HG02759 (cell line): ENCODE data around the gene LIMS4.
"Not testable (repeated sequence)": the region's sequence is repeated elsewhere in the genome, so short reads cannot be mapped to it uniquely, and the experiment has no call there.

Source experiments
- ATAC-seq: cut with Tn5 transposase; IDR thresholded peaks from one replicate; pipeline ENCODE4 v1.9.1; 2021; ENCODE audit warnings: mild to moderate bottlenecking, moderate library complexity; ENCODE audit not compliant: unreplicated experiment

LIMS4 gene

DNA sequence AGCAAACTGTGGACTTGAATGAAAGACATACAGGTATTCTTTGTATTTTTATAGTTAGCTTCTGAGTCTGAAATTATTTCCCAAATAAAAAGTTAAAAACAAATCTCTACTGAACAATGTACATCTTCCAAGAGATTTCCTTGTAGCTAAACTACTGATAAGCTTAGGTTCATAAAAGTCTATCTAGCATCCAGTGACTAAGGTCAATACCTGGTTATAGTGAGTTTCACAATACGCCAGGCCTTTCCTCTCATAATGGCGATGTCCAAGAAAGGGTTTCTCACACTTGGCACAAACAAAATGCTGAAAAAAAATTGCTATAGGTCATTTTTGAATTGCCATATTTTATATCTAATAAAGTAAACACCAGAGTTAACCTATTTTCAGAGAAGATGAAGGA, 21.7 kb downstream of the LIMS4 start:
- ATAC-seq, result not testable (repeated sequence)

DNA sequence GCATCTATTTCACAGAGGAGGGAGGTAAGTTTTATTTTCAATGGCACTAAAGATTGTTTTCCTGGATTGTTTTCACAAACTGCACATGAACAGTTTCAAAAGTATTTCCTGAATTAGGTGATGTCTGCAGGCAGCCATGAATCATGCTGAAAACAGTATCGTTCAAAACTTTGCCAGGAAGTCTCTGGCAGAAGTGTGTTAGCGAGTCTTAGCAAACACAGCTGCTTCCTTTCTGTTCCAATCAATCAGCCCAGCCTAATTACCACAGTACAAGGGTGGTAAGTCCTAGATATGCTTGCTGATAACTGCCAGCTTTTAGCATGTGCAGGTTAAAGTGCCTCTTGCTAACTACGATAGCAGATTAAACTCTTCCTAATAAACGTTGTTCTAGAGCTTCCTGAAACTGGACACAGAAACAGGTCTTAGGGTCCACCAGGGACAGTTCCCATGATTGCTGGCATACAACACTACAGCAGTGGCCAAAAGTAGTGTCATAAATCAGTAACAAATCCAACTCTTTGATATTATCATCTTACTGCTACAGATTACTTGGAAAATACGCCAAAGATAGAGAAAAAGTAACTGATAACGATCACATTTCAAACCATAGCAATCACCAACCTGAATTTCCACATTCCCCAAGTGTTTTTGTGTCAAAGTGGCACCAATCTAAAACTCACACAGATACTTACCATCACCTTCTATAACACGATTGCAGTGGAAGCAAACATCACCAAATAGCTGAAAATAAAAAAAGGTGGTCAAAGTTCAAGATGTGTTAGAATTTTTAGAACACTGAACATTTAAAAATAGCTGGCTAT, 23.3 kb downstream of the LIMS4 start:
- not testable (repeated sequence) for ATAC-seq

DNA sequence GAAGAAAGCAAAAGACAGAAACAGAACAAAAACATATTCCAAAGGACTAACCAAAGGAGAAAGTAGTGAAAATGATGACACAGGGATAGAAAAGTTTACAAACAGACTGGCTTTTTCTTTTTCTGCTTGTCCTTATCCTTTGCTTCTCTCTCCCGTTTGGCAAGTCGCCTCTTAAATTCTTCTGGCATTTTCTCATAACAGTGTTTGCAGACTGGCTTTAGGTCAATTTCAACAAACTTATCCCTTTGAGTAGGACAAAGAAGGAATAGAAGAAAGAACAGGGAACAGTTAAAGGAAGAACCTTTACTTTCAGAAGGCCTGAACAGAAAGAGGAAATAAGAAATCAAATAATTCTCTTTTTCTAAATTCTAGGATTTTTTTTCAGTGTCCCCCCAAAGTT, 26.0 kb downstream of the LIMS4 start:
- ATAC-seq, result not testable (repeated sequence)

DNA sequence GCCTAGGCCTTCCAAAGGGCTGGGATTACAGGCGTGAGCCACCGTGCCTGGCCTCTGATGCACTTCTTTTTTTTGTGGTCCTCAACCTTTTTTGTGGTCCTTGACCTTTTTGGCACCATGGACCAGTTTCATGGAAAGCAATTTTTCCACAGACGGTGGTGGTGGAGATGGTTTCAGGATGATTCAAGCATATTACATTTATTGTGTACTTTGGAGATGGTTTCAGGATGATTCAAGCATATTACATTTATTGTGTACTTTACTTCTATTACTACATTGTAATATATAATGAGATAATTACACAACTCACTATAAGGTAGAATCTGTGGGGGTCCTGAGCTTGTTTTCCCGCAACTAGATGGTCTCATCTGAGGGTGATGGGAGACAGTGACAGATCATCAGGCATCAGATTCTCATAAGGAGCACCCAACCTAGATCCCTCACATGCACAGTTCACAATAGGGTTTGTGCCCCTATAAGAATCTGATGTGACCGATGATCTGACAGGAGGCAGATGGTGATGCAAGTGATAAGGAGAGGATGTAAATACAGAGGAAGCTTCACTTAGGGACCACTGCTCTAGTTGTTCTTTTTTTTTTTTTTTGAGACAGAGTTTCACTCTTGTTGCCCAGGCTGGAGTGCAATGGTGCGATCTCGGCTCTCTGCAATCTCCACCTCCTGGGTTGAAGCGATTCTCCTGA, 29.2 kb downstream of the LIMS4 start:
- ATAC-seq, result not testable (repeated sequence)

DNA sequence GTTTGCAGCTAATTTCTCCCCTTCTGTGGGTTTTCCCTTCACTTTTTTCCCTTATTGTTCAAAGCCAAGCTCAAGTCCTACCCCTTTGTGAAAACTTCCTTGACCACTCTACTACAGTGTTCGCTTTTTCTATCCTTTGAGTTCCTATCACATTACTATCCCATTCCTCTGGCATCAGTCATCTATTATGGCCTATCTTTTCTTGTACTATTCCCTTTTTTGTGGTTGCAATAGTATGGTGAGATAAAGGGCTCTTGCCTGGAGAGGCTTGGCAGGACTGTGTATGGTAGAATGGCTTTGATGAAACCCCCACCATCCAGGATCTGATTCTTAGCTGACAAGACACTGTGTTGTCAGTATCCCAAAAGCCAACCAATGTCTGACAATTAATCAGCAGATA, 30.7 kb downstream of the LIMS4 start:
- not testable (repeated sequence) for ATAC-seq

DNA sequence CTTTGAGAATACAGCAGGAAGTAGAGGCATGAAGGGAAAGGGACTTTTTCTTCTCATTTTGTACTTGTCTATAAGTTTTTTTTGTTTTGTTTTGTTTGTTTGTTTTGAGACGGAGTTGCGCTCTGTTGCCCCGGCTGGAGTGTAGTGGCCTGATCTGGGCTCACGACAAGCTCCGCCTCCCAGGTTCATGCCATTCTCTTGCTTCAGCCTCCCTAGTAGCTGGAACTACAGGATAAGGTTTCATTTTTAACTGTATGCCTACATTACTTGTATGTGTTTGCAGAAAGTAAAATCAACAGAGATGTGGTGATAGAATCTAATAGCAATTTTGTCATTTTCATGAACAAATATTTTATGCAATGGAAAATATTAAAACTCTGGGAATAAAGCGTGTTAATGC, 38.1 kb downstream of the LIMS4 start:
- not testable (repeated sequence) for ATAC-seq

DNA sequence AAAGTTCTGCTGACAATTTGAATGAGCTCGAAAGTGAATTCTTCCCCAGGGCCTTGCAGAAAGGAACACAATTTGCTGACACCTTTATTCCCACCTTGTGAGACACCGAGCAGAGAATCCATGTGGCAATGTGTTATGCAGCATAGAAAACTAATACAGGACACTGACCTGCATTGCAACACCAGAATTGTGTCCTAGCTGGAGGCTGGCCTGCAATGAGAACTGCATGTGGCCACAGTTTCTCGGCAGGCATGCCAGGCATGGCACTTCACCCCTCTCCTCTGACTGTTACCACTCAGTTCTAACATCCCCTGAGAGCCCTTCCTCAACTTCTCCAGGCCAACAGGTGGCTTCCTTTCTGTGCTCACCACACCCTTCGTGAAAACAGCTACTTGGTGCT, 46.9 kb downstream of the LIMS4 start:
- not testable (repeated sequence) for ATAC-seq

DNA sequence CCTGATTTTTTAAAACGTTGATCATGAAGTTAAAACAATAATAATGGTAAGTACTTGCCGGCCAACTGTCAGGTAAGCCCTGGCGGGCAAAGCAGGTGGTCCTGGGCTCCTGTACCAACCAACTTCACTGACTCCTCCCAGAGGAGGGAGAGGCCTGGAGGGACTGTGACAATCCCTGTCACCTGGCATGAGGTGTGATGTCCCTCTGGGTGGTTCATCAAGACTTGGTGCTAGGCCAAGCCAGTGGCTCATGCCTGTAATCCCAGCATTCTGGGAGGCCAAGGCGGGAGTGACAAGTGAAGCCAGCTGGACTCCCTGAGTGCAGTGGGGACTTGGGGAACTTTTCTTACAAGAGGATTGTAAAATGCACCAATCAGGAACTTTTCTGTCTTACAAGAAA, 48.2 kb downstream of the LIMS4 start:
- ATAC-seq, result not testable (repeated sequence)

DNA sequence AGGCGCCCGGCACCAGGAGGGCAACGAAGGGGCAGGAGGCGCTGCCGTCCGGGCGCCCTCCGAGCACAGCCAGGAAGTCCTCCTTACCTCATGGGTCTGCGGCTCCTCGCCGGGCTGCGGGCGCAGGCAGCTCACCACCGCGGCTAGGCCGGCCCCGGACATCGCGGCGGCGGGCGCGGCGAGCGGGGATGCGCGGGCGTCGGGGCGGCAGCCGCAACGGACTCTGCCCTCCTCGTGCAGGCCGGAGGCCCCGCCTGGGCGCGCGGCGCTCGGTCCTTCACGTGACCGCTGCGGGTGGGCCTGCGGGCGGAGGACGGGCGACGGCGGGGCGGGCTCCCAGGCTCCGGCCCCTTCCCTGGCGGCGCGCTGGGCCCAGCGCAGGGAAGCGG, 49.0 kb downstream of the LIMS4 start:
- not testable (repeated sequence) for ATAC-seq

DNA sequence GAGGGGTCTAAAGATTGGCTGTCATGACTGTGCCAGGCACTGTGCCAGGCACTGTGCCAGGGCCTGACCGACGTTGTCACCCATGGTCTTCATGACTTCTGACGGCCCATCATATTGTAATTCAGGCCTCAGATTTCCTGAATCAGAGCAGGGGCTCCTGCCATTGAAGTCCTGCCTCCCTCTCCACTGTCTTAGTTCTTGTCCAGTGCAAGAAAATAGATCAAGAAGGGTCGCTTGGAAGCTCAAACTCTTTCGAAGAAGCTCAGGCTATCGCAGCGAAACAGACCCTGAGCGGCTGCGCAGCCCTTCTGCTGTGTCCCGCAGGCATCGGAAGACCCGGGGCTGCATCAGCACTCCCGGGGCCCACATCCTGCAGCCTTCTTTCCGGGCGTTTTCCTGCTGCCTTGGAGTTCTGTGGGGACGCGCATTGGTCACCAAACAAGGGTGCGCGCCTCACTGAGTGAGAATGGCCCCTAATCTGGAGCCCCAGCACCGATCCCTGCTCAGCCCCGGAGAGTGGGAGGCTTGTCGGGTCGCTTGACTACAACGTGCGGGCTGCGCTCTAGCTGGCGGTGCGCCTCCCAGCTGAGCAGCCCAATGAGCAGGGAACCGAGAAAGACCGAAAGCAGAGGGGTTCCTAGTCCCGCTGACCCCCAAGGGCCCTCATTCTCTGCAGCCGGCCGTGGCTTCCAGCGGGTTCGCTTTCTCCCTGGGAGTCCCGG, 49.6 kb downstream of the LIMS4 start:
- ATAC-seq, result not testable (repeated sequence)

DNA sequence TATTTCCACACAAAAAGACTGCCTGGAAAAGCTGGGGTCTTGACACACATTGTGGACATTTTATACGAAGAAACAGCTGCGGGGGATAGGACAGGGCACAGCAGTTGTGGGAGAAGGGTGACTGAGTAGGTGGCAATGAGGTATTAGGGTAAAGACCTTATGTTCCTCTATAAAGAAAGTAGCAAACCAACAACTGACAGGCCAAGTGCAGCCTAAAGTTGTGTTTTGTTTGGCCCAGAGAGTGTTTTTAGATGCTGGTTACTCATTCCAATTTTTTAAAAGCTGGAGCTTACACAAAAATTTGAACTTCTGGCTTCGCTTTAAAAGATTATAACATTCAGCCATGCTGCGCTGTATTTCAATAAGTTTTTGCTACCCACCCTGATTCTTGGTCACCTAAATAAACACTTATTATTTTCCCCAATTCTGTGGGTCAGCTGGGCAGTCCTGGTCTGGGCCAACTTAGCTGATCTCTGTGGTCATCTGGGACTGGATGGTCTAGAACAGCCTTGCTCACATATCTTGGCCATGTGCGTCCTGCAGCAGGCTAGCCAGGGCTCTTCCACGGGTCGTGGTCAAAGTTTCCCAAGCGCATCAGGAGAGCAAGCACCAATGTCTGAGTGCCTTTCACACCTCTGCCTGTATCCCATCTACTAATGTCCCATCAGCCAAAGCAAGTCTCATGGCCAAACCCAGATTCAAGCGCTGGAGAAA, 51.8 kb downstream of the LIMS4 start:
- ATAC-seq, result not testable (repeated sequence)

DNA sequence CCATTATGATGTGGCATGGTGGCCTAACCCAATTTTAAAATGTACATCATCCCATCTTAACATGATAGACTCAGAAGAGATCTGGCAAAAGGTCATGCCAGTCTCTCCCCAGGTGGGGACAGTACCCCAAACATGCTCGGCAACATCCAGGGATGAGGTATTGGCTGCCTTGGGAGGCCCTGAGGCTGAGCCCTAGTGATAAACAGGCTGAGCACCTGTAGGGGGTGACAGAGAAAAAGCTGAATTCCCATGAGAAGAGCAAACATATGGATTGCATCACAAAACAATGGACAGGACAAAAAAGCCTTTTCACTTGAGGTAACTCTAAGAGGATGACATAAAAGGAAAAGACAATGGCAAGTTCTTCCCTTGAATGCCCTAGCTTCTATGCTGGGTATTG, 65.5 kb downstream of the LIMS4 start:
- not testable (repeated sequence) for ATAC-seq

DNA sequence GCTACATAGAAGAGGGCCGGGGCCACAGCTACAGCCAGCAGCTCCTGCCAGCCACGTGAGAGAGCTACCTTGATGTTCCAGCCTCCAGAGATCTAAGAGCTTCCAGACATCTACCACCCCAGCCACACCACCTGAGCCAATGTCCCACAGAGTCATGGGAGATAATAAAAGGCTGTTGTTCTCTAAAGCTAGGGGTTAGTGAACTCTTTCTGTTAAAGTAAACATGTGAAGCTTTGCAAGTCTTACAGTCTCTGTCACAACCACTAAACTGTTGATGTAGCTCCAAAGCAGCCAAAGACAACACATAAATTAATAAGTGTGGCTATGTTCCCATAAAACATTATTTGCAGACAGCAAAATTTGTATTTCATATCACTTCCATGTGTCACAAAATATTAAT, 67.6 kb downstream of the LIMS4 start:
- ATAC-seq, result not testable (repeated sequence)

DNA sequence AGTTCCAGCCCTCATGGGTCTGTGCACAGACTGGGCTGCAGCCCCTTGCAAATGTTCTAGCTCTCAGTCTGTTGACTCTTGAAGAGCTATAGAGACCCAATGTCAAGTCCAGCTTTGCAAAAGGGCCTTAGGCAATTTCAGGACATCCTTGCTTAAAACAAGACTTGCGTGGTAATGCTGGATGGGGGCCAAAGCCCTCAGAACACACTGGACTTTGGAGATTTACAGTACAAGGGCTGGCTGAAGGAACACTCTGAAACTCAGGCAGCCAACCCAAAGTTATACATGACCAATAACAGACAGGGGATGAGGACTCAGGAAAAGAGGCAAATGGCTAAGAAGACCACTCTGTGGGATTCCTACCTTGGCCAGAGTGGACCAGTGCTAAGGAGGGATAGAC, 68.4 kb downstream of the LIMS4 start:
- ATAC-seq, result not testable (repeated sequence)

DNA sequence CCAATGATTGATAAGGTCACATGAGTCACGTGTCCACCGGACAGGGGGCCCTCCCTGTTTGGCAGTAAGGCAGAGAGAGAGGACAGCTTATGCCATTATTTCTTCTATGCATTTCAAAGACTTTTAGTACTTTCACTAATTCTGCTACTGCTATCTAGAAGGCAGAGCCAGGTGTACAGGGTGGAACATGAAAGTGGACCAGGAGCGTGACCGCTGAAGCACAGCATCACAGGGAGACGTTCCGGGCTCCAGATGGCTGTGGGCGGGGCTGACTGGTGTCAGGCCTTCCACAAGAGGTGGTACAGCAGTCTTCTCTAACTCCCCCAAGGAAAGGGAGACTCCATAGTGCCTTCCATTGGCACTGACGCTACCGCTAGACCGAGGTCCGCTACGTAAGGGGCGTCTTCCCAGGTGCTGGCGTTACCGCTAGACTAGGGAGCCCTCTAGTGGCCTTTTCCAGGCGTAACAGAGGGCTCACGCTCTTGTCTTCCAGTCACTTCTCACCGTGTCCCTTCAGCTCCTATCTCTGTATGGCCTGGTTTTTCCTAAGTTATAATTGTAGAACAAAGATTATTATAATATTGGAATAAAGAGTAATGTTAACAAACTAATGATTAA, 71.5 kb downstream of the LIMS4 start:
- ATAC-seq, result not testable (repeated sequence)

DNA sequence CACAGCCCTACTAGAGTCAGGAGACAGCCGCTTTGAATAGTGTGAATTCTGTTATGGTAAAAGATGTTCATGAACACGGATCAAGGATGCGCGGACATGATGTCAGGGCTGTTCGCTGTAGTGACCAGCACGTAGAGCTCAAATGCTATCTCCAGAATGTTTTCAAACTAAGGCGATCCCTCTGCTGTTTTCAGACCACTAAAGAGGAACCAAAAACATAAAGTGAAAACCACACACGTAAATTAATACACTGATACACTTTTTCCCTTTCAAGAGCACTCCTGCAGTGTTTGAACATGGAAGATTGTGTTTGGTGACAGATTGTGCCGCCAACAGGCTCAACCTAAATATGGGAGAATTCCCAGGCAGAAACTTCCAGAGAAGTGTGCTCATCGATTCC, 73.2 kb downstream of the LIMS4 start:
- not testable (repeated sequence) for ATAC-seq

DNA sequence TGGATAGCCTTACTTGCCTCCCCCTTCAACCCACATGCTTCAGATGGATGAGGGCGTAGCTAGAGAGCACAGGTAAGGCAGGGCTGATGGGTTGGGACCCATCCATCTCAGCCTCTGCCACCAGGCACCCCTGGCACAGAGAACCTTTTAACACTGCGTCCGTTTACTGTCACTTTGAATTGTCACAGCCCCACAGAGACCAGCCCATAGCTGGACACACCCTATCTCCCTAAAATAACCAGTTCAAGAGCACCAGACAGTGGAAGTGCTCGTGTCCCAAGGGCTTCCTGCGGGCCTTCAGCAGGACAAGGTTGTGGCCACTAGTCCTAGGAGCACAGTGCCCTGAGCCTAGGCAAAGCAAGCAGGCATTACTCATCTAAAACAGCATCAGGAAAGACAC, 76.6 kb downstream of the LIMS4 start:
- ATAC-seq, result not testable (repeated sequence)
